Muscle of arm (tissue), 12 donors: ENCODE results near the gene RSPH9. TPM values are rescaled to one million over a fixed set of nuclear protein-coding genes. Genes with fewer than 3 reads are reported as not detected.
"Not testable (repeated sequence)": the region's sequence is repeated elsewhere in the genome, so short reads cannot be mapped to it uniquely, and the experiment has no call there.

ENCODE experiments used
- DNase-seq: peaks from one replicate; pipeline ENCODE4 v3.0.0-alpha.2; 2013
- polyA plus RNA-seq, 12 donors: library from polyadenylated mRNA; unstranded; fragments of 120-200 nt; gene quantifications; one replicate each; pipeline ENCODE4 v1.2.1, GENCODE V29; 2013; ENCODE audit not compliant: insufficient read length in 12 of 12

RSPH9 gene
- polyA plus RNA-seq, 12 donors, result 0.33 to 1.2 (median 0.72) TPM; not detected in 2

- DNase-seq, result peak; percentile 44
Measured at GRCh38 chr6:43628393-43629103, 16.3 kb upstream of the RSPH9 start.

GRCh38 chr6:43629104-43629504, 15.7 kb upstream of the RSPH9 start, which contains the start of gene GTPBP2:
GTPBP2 (minus strand) TSS chr6:43629264; CDS start chr6:43629162, 102 bp downstream.
- peak; percentile 99 for DNase-seq

GRCh38 chr6:43629505-43630300, 15.1 kb upstream of the RSPH9 start:
- peak; percentile 99 for DNase-seq

- no peak for DNase-seq
Measured at GRCh38 chr6:43630980-43631619, 13.7 kb upstream of the RSPH9 start.

GRCh38 chr6:43633002-43633401, 11.8 kb upstream of the RSPH9 start:
- DNase-seq, result not testable (repeated sequence)

- DNase-seq, result no peak
Measured at GRCh38 chr6:43634702-43635303, 10.0 kb upstream of the RSPH9 start.

- DNase-seq, result peak; percentile 89
Measured at GRCh38 chr6:43635387-43636307, 9.2 kb upstream of the RSPH9 start, which contains the start of gene MAD2L1BP. MAD2L1BP (plus strand) TSS chr6:43635840; CDS start chr6:43635876, 36 bp downstream.

GRCh38 chr6:43636308-43636659, 8.6 kb upstream of the RSPH9 start:
- no peak for DNase-seq

GRCh38 chr6:43639984-43640800, 4.6 kb upstream of the RSPH9 start:
- DNase-seq, result no peak

GRCh38 chr6:43645613-43645964, 753 bp downstream of the RSPH9 start:
- no peak for DNase-seq

GRCh38 chr6:43647613-43648012, 2.8 kb downstream of the RSPH9 start:
- DNase-seq, result no peak

GRCh38 chr6:43648248-43648647, 3.4 kb downstream of the RSPH9 start:
- no peak for DNase-seq

- DNase-seq, result not testable (repeated sequence)
Measured at GRCh38 chr6:43652822-43653221, 8.0 kb downstream of the RSPH9 start.

- DNase-seq, result no peak
Measured at GRCh38 chr6:43657221-43657802, 12.5 kb downstream of the RSPH9 start.

GRCh38 chr6:43658161-43658560, 13.3 kb downstream of the RSPH9 start:
- no peak for DNase-seq

- not testable (repeated sequence) for DNase-seq
Measured at GRCh38 chr6:43662948-43663347, 18.1 kb downstream of the RSPH9 start.

- no peak for DNase-seq
Measured at GRCh38 chr6:43665376-43665775, 20.5 kb downstream of the RSPH9 start.

- DNase-seq, result no peak
Measured at GRCh38 chr6:43666196-43666920, 21.5 kb downstream of the RSPH9 start.
